ENCODE measurements around the gene ERCC6L.

- no peak for TF ChIP-seq CTCF (IDR thresholded peaks at IDR 0.05)
- TF ChIP-seq POLR2A (IDR thresholded peaks at IDR 0.05) = no peak
- TF ChIP-seq EP300 (IDR thresholded peaks at IDR 0.05) = no peak
Measured at GRCh38 chrX:72180539-72180938, 58.3 kb downstream of the ERCC6L start.
